GM12865 (cell line): ENCODE data around the gene PCLO.

ENCODE experiments used
- DNase-seq: peaks from one replicate; pipeline ENCODE4 v3.0.0; 2010; ENCODE audit warnings: low read depth
- H3K4me3 ChIP-seq: 2 replicates; pipeline ENCODE4 v1.5.1; 2011; ENCODE audit warnings: mild to moderate bottlenecking, low read depth, low read length, control low read depth
- TF ChIP-seq, protein P1 (sequence below): IDR thresholded peaks from 2 replicates; pipeline ENCODE4 v1.5.1; 2011; ENCODE audit warnings: low read length, control low read depth, low read depth, inconsistent platforms; ENCODE audit not compliant: insufficient read depth; ENCODE audit errors: missing control alignments

Gene PCLO

DNA sequence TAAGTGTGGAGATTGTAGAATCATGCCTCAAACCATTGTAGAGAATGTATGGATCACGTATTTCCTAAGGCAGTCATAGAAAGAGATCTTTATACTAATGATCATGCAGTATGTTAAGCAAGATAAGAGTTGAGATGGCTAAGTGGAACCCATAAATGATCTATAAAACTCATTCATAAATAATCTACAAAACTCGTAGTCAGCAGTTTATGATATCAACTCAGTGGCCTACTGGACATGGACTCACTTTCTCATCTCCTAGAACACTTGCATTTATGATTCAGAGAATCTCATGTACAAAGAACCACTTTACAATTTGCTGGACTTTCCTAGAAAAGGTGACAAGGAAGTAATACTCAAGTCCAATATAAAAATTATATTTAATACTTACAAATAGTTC is 339.6 kb downstream of the PCLO start:
- TF ChIP-seq, protein P1, sequence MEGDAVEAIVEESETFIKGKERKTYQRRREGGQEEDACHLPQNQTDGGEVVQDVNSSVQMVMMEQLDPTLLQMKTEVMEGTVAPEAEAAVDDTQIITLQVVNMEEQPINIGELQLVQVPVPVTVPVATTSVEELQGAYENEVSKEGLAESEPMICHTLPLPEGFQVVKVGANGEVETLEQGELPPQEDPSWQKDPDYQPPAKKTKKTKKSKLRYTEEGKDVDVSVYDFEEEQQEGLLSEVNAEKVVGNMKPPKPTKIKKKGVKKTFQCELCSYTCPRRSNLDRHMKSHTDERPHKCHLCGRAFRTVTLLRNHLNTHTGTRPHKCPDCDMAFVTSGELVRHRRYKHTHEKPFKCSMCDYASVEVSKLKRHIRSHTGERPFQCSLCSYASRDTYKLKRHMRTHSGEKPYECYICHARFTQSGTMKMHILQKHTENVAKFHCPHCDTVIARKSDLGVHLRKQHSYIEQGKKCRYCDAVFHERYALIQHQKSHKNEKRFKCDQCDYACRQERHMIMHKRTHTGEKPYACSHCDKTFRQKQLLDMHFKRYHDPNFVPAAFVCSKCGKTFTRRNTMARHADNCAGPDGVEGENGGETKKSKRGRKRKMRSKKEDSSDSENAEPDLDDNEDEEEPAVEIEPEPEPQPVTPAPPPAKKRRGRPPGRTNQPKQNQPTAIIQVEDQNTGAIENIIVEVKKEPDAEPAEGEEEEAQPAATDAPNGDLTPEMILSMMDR = no peak
- no peak overlapping the region for H3K4me3 ChIP-seq
- no peak for DNase-seq

DNA sequence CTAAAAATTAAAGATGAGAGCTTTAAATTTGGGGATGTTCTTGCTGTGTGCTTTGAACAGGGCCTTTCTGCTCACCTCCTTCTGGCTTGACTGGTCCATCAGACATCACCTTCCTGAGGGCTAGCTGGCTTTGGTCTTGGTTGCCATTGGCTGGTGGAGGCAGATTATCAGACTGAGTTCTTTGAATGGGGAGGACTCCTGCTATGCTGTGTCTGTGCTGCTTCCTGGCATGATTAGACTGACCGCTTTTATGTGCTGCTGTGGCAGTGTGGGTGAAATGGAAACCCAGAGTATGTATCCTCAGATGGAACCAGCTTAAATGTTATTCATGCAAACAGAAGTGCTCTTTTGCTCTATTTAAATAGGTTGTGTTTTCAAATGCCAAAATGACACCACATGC is 341.6 kb downstream of the PCLO start:
- no peak for DNase-seq
- no peak overlapping the region for H3K4me3 ChIP-seq
- TF ChIP-seq, protein P1 = no peak

DNA sequence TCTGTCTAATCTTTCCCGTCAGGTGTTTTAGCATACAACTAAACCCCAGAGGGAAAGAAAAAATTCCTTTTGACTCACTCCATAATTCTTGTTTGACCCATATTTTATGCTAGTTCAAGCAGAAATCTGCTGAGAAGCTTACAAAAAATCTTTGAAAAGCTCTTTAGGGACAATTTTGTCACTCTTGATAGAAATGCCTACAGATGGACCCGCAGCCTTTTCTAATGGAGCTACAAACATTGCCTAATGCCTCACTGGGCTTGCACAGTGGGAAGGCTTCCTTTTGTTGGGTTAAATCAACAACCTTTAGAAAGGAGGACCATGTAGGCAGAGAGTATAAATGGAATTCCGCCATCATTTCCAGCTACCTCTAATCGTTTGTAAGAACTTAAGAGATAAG is 344.5 kb downstream of the PCLO start:
- DNase-seq = no peak
- TF ChIP-seq, protein P1 = no peak
- H3K4me3 ChIP-seq = no peak overlapping the region

DNA sequence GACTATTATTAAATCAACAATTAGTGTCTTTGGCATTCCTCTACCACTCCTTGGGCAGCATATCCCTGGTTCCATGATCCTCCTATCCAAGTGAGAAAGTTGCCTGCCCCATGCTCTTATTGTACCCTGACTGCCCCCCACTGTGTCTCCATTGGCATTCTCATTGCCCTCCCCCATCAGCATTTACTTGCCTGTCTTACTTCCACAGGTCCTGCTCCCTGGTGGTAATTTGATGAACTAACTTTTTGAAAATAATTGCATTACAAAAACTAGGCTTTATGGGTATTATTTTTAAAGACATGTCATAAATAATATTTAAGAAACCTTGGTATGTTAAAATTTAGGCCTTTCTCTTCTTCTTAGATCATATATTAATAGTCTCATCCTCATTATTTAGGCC is 346.4 kb downstream of the PCLO start:
- TF ChIP-seq, protein P1 = no peak
- H3K4me3 ChIP-seq = no peak overlapping the region
- no peak for DNase-seq

DNA sequence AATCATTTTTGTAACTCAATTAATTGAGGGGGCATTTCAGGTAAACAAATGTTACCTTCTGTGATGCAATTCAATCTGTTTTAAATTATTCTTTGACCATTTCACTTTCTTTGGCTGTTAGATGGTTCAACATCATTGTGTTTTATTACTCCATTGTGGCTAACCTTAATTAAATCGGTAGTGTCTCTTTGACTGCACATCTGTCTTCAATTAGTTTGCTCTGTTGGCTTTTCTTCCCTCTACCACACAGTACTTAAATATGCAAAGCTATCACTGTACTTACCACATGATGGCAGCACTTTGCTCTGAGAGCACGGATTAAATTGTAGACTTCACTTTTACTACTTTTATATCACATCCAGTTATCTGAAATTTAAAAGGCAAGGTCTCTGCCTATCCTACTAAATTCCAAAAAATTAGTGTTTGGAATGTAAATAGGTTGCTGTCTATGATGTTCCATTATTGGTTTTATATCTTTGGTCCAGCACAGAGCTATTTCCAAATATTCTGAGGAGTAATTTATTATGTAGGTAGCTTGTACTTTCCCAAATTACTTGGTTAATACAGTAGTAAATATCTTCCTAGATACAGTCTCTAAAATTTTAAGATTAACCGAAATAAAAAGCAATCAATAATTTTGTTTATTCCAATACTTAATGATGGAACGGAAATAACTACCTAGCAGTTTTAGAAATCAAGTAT is 352.0 kb downstream of the PCLO start:
- no peak overlapping the region for H3K4me3 ChIP-seq
- TF ChIP-seq, protein P1 = peak; percentile 65
- DNase-seq = peak; percentile 44

DNA sequence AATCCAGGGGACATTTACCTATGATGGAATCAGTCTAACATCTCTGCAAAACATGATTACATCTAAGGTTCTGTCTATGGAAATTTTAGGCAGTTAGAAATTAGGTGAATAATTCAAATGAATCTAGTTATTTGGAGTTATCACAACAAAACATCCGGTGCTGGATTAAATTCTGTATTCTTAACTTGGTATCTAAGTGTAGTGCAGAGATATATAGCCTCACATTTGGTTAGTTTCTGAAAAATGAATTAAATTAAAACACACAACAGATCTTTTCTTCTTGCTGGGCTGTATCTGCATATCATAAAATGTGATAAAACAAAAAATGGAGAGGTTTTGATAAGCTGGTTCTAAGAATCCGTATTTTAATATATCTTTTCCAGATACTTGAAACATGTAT is 354.1 kb downstream of the PCLO start:
- no peak overlapping the region for H3K4me3 ChIP-seq
- TF ChIP-seq, protein P1 = no peak
- DNase-seq = no peak

DNA sequence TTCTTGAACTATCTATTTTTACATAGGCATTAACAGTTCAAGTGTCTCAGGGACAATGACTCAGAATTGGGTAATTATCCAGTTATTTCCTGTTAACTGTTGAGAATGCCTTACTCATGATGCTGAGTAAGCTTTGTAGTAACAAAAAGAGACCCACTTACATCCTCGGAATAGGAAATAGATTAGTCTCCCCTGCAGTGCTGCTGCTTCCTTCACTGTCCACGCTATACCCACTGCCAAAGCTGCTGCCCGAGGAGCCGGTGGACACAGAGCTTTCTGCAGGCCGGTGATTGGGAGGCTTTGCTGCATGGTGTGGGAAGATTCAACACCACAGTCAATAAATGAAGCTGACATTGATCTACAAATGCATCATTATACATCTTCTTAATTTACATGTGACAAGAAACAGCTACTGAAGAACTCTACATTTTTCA is 357.1 kb downstream of the PCLO start:
- DNase-seq = no peak
- H3K4me3 ChIP-seq = no peak overlapping the region
- TF ChIP-seq, protein P1 = no peak
